NCI-H2081 (cell line): Measurements from ENCODE around the gene OAT.
A peak's percentile ranks its signal among the peaks of the same experiment; 100 is the strongest.

Experiments used
- DNase-seq, 2 experiments: peaks; one replicate each; lab custom pipeline; 2025; lab: John Stamatoyannopoulos, UW

The OAT gene

GRCh38 chr10:124403548-124403947 lies 15.2 kb downstream of the OAT start:
- DNase-seq, result peak; percentile 68 to 73

GRCh38 chr10:124402273-124402672 lies 16.4 kb downstream of the OAT start:
- DNase-seq, result no peak

GRCh38 chr10:124401633-124402032 lies 17.1 kb downstream of the OAT start:
- no peak for DNase-seq

- no peak for DNase-seq
Measured at GRCh38 chr10:124394583-124394982, 24.1 kb downstream of the OAT start.

- DNase-seq, result no peak
Measured at GRCh38 chr10:124392626-124393342, 25.9 kb downstream of the OAT start.

- DNase-seq, result no peak
Measured at GRCh38 chr10:124390471-124391187, 28.1 kb downstream of the OAT start.

GRCh38 chr10:124389613-124390361 lies 28.9 kb downstream of the OAT start:
- DNase-seq, result no peak

- DNase-seq, result peak; percentile 51 to 83
Measured at GRCh38 chr10:124388823-124389612, 29.7 kb downstream of the OAT start.

GRCh38 chr10:124388476-124388822 lies 30.3 kb downstream of the OAT start:
- DNase-seq, result no peak

- DNase-seq, result no peak
Measured at GRCh38 chr10:124387078-124387874, 31.4 kb downstream of the OAT start.

- DNase-seq, result no peak
Measured at GRCh38 chr10:124386186-124387077, 32.3 kb downstream of the OAT start.

GRCh38 chr10:124385627-124386185 lies 33.0 kb downstream of the OAT start:
- no peak for DNase-seq

- DNase-seq, result no peak
Measured at GRCh38 chr10:124384591-124385190, 34.0 kb downstream of the OAT start.

- no peak for DNase-seq
Measured at GRCh38 chr10:124384172-124384571, 34.6 kb downstream of the OAT start.

- DNase-seq, result no peak
Measured at GRCh38 chr10:124383496-124383895, 35.2 kb downstream of the OAT start.

- DNase-seq, result no peak
Measured at GRCh38 chr10:124381011-124381611, 37.6 kb downstream of the OAT start.

GRCh38 chr10:124380256-124380995 lies 38.3 kb downstream of the OAT start:
- DNase-seq, result no peak

- no peak for DNase-seq
Measured at GRCh38 chr10:124379609-124380193, 39.0 kb downstream of the OAT start.
